ENCODE results near the gene RAB10. TPM values are rescaled to one million over a fixed set of nuclear protein-coding genes. Genes with fewer than 3 reads are reported as not detected.

RAB10 gene
- total and polyA plus RNA-seq, 2 of the 13 experiments (the other 11 are each of a cell fraction or from before 2014, with no cell fraction given): 48.2 to 120 TPM

- TF ChIP-seq ZNF691 (CRISPR knock-in tag; IDR thresholded peaks at IDR 0.05; ENCODE audit: borderline replicate concordance, low read depth) (0 out of 2 replicates have a peak, but pooled peaks have one; percentile 33), CBX5 (CRISPR knock-in tag; IDR thresholded peaks at IDR 0.05; ENCODE audit: borderline replicate concordance) (0 out of 2 replicates have a peak, but pooled peaks have one; percentile 23), ZMAT3 (CRISPR knock-in tag; conservative IDR thresholded peaks at IDR 0.05) (0 out of 2 replicates have a peak, but pooled peaks have one; percentile 24), SNAPC5 (CRISPR knock-in tag; IDR thresholded peaks at IDR 0.05; ENCODE audit: borderline replicate concordance) (no peak), ZNF777 (CRISPR knock-in tag; IDR thresholded peaks at IDR 0.05) (no peak), EHMT2 (IDR thresholded peaks at IDR 0.05; ENCODE audit: borderline replicate concordance, low read depth, low read length) (no peak), ZNF124 (CRISPR knock-in tag; IDR thresholded peaks at IDR 0.05) (no peak), TEAD2 (CRISPR knock-in tag; IDR thresholded peaks at IDR 0.05) (no peak), ZNF616 (CRISPR knock-in tag; IDR thresholded peaks at IDR 0.05; ENCODE audit: low read depth) (no peak), CENPT (CRISPR knock-in tag; IDR thresholded peaks at IDR 0.05; ENCODE audit: low read depth) (no peak), NCOA5 (CRISPR knock-in tag; IDR thresholded peaks at IDR 0.05) (no peak), PBX3 (CRISPR knock-in tag; IDR thresholded peaks at IDR 0.05; ENCODE audit: borderline replicate concordance) (no peak), ZNF232 (CRISPR knock-in tag; IDR thresholded peaks at IDR 0.05; ENCODE audit: borderline replicate concordance) (no peak), MEIS1 (CRISPR knock-in tag; IDR thresholded peaks at IDR 0.05; ENCODE audit: borderline replicate concordance) (peak; percentile 43; the same call in 1 of the 2 replicates), ZNF276 (CRISPR knock-in tag; IDR thresholded peaks at IDR 0.05; ENCODE audit: low read depth) (no peak), MBNL3 (CRISPR knock-in tag; conservative IDR thresholded peaks at IDR 0.05) (no peak), KMT2A (CRISPR knock-in tag; IDR thresholded peaks at IDR 0.05) (no peak), ZFP37 (CRISPR knock-in tag; IDR thresholded peaks at IDR 0.05; ENCODE audit: borderline replicate concordance) (no peak), SATB2 (CRISPR knock-in tag; IDR thresholded peaks at IDR 0.05) (no peak), ZNF460 (CRISPR knock-in tag; IDR thresholded peaks at IDR 0.05; ENCODE audit: borderline replicate concordance) (no peak), ZNF577 (CRISPR knock-in tag; IDR thresholded peaks at IDR 0.05; ENCODE audit: borderline replicate concordance, low read depth) (no peak), CREB1 (IDR thresholded peaks at IDR 0.05) (peak; percentile 85), CREB1 (CRISPR knock-in tag; IDR thresholded peaks at IDR 0.05) (peak; percentile 90), KDM1A (CRISPR knock-in tag; IDR thresholded peaks at IDR 0.05) (no peak), ZBTB1 (CRISPR knock-in tag; IDR thresholded peaks at IDR 0.05; ENCODE audit: borderline replicate concordance) (no peak), ZNF143 (CRISPR knock-in tag; IDR thresholded peaks at IDR 0.05) (no peak), SKI (IDR thresholded peaks at IDR 0.05; ENCODE audit: partially characterized antibody) (no peak)
These were observed 21.7 kb upstream of the RAB10 start (continued) for GRCh38 chr2:26011990-26012856.

Measured in HepG2 (cell line).